GM13977 (cell line): ENCODE measurements around the gene SLC25A48.

Source experiments
- DNase-seq: peaks from one replicate; pipeline ENCODE4 v3.0.0; 2012; ENCODE audit warnings: low spot score
- in situ Hi-C: fragments of 300-500 bp; cut with MboI; formaldehyde crosslinking; loops from one replicate; pipeline ENCODE4 v1.12.0; 2022; ENCODE audit warnings: low sequenced_read_pairs, low pct_unique_long_range_greater_than_20kb, mixed read lengths, inconsistent platforms; ENCODE audit not compliant: unreplicated experiment
- TF ChIP-seq, protein P1 (sequence below): IDR thresholded peaks from 2 replicates; pipeline ENCODE4 v1.5.1; 2012; ENCODE audit warnings: mild to moderate bottlenecking, control low read depth; ENCODE audit not compliant: insufficient read depth; ENCODE audit errors: extremely low read depth, missing control alignments

The SLC25A48 gene

DNA sequence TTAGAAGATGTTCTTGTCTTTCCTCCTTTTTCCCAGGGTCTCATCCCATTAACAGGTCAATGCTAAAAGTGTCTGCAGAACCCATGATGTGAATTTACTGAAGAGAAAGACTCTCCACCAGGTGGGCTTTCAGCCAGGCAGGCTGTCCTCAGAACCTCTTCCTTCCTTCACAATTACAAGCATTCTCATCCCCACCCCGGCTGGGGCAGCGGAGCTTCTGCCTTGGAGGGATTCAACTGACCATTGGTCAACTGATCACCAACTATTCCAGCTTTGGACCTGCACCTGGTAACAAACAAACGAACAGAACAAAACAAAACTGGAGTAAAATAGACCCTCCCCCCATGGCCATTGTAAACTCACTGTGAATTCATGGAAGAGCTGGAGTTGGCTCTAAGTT lies 48.6 kb downstream of the SLC25A48 start:
- in situ Hi-C loops, result loop anchor here (10.0 to 25.0 kb wide), 2 partner anchors 332 to 529 kb away; no protein-coding TSS in a partner anchor
- TF ChIP-seq, protein P1, sequence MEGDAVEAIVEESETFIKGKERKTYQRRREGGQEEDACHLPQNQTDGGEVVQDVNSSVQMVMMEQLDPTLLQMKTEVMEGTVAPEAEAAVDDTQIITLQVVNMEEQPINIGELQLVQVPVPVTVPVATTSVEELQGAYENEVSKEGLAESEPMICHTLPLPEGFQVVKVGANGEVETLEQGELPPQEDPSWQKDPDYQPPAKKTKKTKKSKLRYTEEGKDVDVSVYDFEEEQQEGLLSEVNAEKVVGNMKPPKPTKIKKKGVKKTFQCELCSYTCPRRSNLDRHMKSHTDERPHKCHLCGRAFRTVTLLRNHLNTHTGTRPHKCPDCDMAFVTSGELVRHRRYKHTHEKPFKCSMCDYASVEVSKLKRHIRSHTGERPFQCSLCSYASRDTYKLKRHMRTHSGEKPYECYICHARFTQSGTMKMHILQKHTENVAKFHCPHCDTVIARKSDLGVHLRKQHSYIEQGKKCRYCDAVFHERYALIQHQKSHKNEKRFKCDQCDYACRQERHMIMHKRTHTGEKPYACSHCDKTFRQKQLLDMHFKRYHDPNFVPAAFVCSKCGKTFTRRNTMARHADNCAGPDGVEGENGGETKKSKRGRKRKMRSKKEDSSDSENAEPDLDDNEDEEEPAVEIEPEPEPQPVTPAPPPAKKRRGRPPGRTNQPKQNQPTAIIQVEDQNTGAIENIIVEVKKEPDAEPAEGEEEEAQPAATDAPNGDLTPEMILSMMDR, result no peak

DNA sequence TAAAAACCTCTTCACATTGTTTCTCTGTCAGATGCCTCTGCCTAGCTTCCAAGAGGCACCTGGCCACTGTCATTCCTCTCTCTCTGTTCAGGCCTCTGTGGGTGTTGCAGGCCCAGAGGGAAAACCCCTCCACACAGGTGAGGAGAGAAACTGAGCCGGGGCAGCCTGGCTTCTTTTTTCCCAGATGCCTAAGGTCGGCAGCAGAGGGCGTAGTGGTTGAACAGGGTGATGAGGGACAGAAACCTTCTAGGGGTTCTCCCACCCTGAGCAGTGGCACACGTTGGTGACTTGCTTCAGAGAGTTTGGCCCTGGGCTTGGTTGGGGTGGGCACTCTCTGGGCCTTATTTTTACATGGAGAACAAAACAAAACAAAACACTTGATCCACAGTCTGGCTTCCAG lies 49.0 kb downstream of the SLC25A48 start:
- TF ChIP-seq, protein P1, result peak; percentile 30
- DNase-seq, result no peak
- in situ Hi-C loops, result loop anchor here (10.0 to 25.0 kb wide), 2 partner anchors 331 to 529 kb away; no protein-coding TSS in a partner anchor

More for the DNA sequence above, 48.6 kb downstream of the SLC25A48 start:
- DNase-seq, result no peak

DNA sequence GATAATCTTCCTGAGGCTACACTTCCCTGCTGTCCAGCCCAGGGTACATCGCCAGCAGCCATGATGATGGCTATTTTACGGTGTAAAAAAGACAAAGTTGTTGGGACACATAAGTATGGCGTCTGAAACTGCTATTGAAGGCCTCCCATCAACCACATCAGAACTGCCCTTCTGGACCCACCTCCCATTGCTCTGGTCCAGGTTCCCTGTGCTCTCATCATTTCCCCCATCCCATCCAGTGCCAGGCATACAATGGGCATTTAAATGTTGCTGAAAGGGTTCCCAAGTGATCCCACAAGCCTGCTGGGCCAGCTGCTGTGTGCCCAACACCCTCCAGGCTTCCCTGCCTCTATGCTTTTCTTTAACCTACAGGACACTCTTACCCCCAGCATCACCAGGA lies 50.6 kb downstream of the SLC25A48 start:
- in situ Hi-C loops, result loop anchor here (10.0 to 25.0 kb wide), 2 partner anchors 330 to 527 kb away; no protein-coding TSS in a partner anchor
- TF ChIP-seq, protein P1, result no peak
- DNase-seq, result no peak

GRCh38 chr5:135886136-135886535 lies 51.7 kb downstream of the SLC25A48 start:
- no peak for DNase-seq
- TF ChIP-seq, protein P1, result no peak
- in situ Hi-C loops, result loop anchor here (10.0 to 25.0 kb wide), 2 partner anchors 329 to 526 kb away; no protein-coding TSS in a partner anchor

DNA sequence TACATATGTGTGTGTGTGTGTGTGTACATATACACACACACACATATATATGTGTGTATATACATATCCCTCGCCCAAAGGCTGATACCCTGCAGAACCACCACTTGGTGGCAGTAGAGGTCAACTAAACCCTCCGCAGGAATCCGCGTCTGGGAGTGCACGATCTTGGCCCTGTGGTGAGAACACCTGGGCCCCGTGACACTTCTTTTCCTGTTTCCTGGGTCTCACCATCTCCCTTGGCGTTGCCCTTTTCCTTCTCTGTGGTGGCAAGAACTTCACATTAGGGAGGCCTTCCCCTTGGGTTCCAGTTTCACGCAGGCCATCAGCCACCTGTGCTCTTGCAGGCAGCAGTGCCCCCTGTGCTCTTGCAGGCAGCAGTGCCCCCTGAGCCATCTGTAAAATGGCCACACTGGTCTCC lies 53.0 kb downstream of the SLC25A48 start:
- TF ChIP-seq, protein P1, result peak; percentile 89
- DNase-seq, result peak; percentile 68
- in situ Hi-C loops, result loop anchor here (10.0 to 25.0 kb wide), 2 partner anchors 327 to 525 kb away; no protein-coding TSS in a partner anchor

DNA sequence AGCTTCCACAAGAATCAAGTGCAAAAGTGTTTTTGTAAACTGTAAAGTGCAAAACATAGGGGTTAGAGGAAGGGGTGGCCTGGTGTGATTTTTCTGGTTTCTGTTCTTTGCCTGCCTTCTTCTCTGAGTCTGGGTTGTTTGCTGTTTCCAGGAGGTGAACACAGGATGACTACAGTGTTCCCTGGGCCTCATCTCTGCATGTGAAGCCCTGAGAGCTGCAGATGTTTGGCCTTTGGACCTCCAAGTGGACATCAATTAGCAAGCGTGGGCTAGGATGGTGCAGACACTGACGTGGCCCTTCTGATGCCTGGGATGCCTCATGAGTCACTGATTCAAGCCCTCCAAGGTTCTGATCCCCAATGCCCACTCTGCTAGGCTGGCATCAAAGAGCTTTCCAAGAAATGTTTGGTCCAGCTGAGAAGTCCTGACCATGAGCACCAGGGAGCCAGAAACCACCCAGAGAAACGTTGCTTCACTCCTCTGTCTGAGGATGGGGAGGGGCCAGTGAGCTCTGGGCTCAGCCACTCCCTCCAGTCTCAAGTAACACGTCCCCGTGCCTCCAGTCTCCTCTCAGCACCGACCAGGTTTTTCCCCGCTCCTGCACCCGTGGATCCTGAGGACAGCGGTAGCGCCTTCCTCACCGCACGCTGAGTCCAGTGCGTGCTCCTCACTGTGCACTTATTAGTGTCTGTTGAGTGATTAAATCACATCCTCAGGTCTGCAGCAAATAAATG lies 53.6 kb downstream of the SLC25A48 start:
- in situ Hi-C loops, result loop anchor here (10.0 to 25.0 kb wide), 2 partner anchors 327 to 524 kb away; no protein-coding TSS in a partner anchor
- TF ChIP-seq, protein P1, result no peak
- no peak for DNase-seq
